Breast epithelium (tissue), 4 donors: ENCODE measurements around the gene GP1BA. TPM values are rescaled to one million over a fixed set of nuclear protein-coding genes. Genes with fewer than 3 reads are reported as not detected.
"Not testable (repeated sequence)": the region's sequence is repeated elsewhere in the genome, so short reads cannot be mapped to it uniquely, and the experiment has no call there.

ENCODE experiments used
- DNase-seq, 2 donors: peaks; one replicate each; pipeline ENCODE4 v3.0.0-alpha.2; 2019; ENCODE audit warnings: low spot score in 2 of 2
- H3K27ac ChIP-seq, 2 donors: fragments of 200-600 bp; sonication (generic) in 1 of 2; one replicate each; pipeline ENCODE4 v1.5.1; 2016 to 2019; ENCODE audit warnings: mild to moderate bottlenecking in 1 of 2
- H3K27me3 ChIP-seq, 2 donors: fragments of 200-600 bp; sonication (generic) in 1 of 2; one replicate each; pipeline versions ENCODE4 v1.5.1 to v1.6.0; 2017 to 2019; ENCODE audit warnings: control low read depth in 1 of 2, mild to moderate bottlenecking in 1 of 2
- H3K36me3 ChIP-seq: fragments of 200-600 bp; one replicate; pipeline ENCODE4 v1.5.1; 2019
- H3K4me1 ChIP-seq, 2 donors: fragments of 200-600 bp; sonication (generic); one replicate each; pipeline ENCODE4 v1.5.1; 2016 to 2019; ENCODE audit warnings: control low read depth in 1 of 2
- H3K4me3 ChIP-seq, 3 donors: fragments of 200-600 bp; sonication (generic); 1 replicate in 2 of 3; 2 replicates in 1 of 3; pipeline ENCODE4 v1.5.1; 2016 to 2019; ENCODE audit warnings: mild to moderate bottlenecking in 3 of 3, moderate library complexity in 2 of 3
- H3K9me3 ChIP-seq, 2 donors: fragments of 200-600 bp; sonication (generic) in 1 of 2; one replicate each; pipeline ENCODE4 v1.5.1; 2016 to 2019; ENCODE audit warnings: control low read depth in 1 of 2
- POLR2A ChIP-seq: fragments of 450-650 bp; IDR thresholded peaks from one replicate; pipeline ENCODE4 v1.6.1; 2016; ENCODE audit warnings: antibody characterized with exemption, mild to moderate bottlenecking, moderate library complexity
- POLR2AphosphoS5 ChIP-seq, 3 donors: sonication (generic); formaldehyde crosslinking; IDR thresholded peaks; one replicate each; pipeline ENCODE4 v1.6.1; 2017; ENCODE audit warnings: antibody characterized with exemption in 3 of 3
- intact Hi-C: fragments of 100-400 bp; cut with DNase I; formaldehyde crosslinking; loops from one replicate; pipeline ENCODE4 v1.15.1; 2023; ENCODE audit warnings: low total_unique reads
- total RNA-seq, 3 donors: library from RNA; depleted of rRNA; stranded (reverse); fragments of >200 nt; gene quantifications; one replicate each; pipeline ENCODE4 v1.1.0, GENCODE V29; 2016
- TF ChIP-seq, protein P1 (sequence below), 3 donors: fragments of 450-650 bp; IDR thresholded peaks; one replicate each; pipeline ENCODE4 v1.5.1; 2016 to 2017; ENCODE audit warnings: antibody characterized with exemption in 3 of 3, mild to moderate bottlenecking in 3 of 3, moderate library complexity in 3 of 3

GP1BA gene
- total RNA-seq, 3 donors from 2014 or later = not detected

GRCh38 chr17:4908711-4909496, 23.2 kb upstream of the GP1BA start:
- no peak for TF ChIP-seq POLR2A
- TF ChIP-seq POLR2AphosphoS5 (IDR thresholded peaks at IDR 0.05) = peak; percentile 30 to 70 (median 59)
- TF ChIP-seq, protein P1, sequence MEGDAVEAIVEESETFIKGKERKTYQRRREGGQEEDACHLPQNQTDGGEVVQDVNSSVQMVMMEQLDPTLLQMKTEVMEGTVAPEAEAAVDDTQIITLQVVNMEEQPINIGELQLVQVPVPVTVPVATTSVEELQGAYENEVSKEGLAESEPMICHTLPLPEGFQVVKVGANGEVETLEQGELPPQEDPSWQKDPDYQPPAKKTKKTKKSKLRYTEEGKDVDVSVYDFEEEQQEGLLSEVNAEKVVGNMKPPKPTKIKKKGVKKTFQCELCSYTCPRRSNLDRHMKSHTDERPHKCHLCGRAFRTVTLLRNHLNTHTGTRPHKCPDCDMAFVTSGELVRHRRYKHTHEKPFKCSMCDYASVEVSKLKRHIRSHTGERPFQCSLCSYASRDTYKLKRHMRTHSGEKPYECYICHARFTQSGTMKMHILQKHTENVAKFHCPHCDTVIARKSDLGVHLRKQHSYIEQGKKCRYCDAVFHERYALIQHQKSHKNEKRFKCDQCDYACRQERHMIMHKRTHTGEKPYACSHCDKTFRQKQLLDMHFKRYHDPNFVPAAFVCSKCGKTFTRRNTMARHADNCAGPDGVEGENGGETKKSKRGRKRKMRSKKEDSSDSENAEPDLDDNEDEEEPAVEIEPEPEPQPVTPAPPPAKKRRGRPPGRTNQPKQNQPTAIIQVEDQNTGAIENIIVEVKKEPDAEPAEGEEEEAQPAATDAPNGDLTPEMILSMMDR (IDR thresholded peaks at IDR 0.05) = peak; percentile 66 to 91 (median 83)
- Histone ChIP-seq H3K27me3 (no peaks in the 10 kb centered on the region), H3K36me3 (no peaks in the 10 kb centered on the region), H3K9me3 (no peaks in the 10 kb centered on the region), H3K4me1 (no peaks in the 10 kb centered on the region), H3K4me3 (peak overlapping the region in 2 of 3 donors; percentile 13 to 23), H3K27ac (peak overlapping the region; percentile 89 to 91)
- intact Hi-C loops = loop anchor here (10.0 kb wide), 1 partner anchor 76 kb away; the partner anchor contains the start of gene CAMTA2
- peak; percentile 88 to 94 for DNase-seq

DNA sequence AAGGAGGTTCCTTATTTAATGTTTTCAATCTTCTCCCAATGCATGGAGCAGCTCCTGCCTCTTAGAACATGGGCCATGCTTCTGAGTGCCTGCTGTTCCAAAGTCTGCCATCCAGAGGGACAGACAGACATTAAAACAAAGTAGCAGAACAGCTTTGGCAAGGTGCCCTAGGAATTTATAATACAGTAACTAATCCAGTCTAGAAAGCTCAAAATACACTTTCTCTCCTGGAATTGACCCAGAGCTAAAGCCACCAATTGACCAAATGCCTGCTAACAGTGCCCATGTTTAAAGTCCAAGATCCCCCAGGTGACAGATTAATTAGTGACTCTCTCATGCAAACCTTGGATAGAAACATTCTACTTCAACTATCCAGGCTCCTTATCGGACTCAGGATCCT, 18.1 kb upstream of the GP1BA start:
- H3K36me3 ChIP-seq = no peaks in the 10 kb centered on the region
- H3K27ac ChIP-seq = no peak overlapping the region
- intact Hi-C loops = no loop called here
- no peaks in the 10 kb centered on the region for H3K4me1 ChIP-seq
- no peak for TF ChIP-seq POLR2AphosphoS5 (IDR thresholded peaks at IDR 0.05)
- TF ChIP-seq, protein P1 (IDR thresholded peaks at IDR 0.05) = no peak
- H3K4me3 ChIP-seq = no peak overlapping the region
- DNase-seq = no peak
- no peaks in the 10 kb centered on the region for H3K9me3 ChIP-seq
- H3K27me3 ChIP-seq = no peaks in the 10 kb centered on the region

DNA sequence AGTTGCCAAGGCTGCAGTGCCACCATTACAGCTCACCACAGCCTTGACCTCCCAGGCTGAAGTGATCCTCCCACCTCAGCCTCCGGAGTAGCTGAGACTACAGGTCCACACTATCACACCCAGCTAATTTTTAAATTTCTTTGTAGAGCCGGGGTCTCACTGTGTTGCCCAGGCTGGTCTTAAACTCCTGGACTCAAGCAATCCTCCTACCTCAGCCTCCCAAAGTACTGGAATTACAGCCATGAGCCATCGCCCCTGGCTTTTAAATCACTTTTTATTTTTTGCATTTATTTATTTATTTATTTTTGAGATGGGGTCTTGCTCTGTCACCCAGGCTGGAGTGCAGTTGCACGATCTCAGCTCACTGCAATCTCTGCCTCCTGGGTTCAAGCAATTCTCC, 17.5 kb upstream of the GP1BA start:
- H3K4me3 ChIP-seq, H3K9me3 ChIP-seq, H3K36me3 ChIP-seq, intact Hi-C loops, DNase-seq, H3K27ac ChIP-seq, H3K4me1 ChIP-seq, H3K27me3 ChIP-seq: not testable (repeated sequence)

DNA sequence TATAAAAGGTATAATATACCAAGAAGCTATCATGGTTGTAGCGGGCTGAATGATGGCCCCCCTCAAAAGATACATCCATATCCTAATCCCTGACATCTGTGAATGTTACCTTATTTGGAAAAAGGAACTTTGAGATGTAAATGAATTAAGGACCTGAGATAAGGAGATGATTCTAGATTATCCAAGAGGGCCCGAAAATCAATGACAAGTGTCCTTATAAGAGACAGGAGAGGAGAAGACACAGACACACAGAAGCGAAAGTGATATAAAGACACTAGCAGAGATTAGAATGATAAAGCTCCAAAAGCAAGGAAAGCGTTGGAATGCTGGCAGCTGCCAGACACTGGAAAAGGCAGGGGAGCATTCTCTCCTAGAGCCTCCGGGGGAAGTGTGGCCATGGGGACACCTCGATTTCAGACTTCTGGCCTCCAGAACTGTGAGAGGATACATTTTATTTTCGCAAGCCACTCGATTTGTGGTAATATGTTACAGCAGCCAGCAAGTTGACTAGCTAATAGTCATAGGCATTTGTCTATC, 12.5 kb upstream of the GP1BA start:
- intact Hi-C loops = no loop called here

DNA sequence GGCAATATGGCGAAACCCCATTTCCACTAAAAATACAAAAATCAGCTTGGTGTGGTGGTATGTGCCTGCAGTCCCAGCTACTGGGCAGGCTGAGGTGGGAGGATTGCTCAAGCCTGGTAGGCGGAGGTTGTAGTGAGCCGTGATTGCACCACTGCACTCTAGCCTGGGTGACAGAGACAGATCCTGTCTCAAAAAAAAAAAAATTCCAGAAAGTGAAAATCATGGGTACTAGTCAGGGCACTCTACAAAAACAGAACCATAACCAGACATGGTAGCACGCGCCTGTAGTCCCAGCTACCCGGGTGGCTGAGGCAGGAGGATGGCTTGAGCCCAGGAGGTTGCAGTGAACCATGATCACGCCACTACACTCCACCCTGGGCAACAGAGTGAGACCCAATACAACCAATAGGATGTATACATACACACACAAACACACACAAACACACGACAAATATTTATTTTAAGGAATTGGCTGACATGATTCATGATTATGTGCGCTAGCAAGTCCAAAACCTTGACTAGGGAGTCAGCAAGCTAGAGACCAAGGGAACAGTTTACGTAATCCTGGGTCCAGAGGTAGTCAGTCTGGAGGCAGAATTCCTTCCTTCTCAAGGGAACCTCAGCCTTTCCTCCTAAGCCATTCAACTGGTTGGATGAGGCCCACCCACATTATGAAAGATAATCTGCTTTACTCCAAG, 11.6 kb upstream of the GP1BA start:
- intact Hi-C loops = no loop called here

More for the DNA sequence above, 12.5 kb upstream of the GP1BA start:
- TF ChIP-seq POLR2A (no peak), POLR2AphosphoS5 (IDR thresholded peaks at IDR 0.05) (no peak)
- TF ChIP-seq, protein P1 (IDR thresholded peaks at IDR 0.05) = no peak
- Histone ChIP-seq H3K9me3 (no peaks in the 10 kb centered on the region), H3K27me3 (no peaks in the 10 kb centered on the region), H3K27ac (peak overlapping the region in 1 of 2 donors; percentile 30), H3K4me1 (no peaks in the 10 kb centered on the region), H3K36me3 (no peaks in the 10 kb centered on the region), H3K4me3 (no peak overlapping the region)
- DNase-seq = no peak

More for the DNA sequence above, 11.6 kb upstream of the GP1BA start:
- H3K27ac ChIP-seq = peak overlapping the region in 1 of 2 donors; percentile 12
- no peaks in the 10 kb centered on the region for H3K9me3 ChIP-seq
- H3K4me3 ChIP-seq = no peak overlapping the region
- no peak for DNase-seq
- no peaks in the 10 kb centered on the region for H3K36me3 ChIP-seq
- TF ChIP-seq POLR2A (no peak), POLR2AphosphoS5 (IDR thresholded peaks at IDR 0.05) (no peak)
- TF ChIP-seq, protein P1 (IDR thresholded peaks at IDR 0.05) = no peak
- H3K4me1 ChIP-seq = no peaks in the 10 kb centered on the region
- no peaks in the 10 kb centered on the region for H3K27me3 ChIP-seq
